HG03575 (cell line): ENCODE results near the gene CDCA3.
"Not testable (repeated sequence)": the region's sequence is repeated elsewhere in the genome, so short reads cannot be mapped to it uniquely, and the experiment has no call there.

Experiments used
- ATAC-seq: cut with Tn5 transposase; IDR thresholded peaks from one replicate; pipeline ENCODE4 v1.9.1; 2021; ENCODE audit not compliant: unreplicated experiment, insufficient number of reproducible peaks, low FRiP score; ENCODE audit errors: extremely low read depth

Gene CDCA3

DNA sequence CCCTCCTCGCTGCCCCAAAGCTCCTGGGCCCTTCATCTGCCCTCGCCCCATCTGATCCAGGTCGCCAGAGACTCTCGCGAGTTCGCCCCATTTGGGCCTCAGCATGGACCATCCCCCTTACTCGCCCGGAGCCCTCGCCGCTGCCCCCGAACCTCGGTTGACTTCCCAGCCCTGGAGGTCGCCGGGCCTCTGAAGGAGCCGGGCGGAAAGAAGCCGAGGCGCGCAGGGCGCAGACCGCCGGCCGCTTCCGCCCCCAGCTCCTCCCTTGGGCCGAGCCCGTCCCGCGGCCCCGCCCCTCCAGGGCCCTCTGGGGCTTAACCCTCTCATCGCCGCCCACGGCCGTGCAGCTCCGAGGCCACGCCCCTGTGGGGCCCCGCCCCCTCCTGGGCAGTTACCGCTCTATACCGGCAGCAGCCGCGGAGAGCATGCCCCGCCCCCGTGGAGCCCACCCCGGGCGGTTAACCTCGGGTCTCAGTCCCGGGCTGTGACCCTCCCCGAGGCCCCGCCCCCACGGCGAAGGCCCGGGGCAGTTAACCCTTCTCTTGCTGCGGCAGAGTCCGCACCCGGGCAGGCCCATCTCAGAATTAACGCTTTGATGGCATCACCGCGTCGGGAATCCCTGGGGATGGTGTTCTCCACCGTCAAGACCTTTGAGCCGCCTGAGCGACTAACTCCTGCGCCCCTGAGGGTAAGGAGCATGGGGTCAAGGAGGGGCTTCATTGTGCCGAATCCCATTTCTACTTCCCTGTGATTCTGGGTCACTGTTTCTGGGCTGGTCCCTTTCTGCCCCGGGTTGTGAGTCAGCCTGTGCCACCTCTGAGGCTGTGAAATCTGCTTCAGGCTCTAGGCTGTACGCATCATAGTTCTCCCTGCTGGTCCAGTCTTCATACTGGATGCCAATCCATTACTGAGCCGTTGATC, 22.3 kb upstream of the CDCA3 start, which contains the start of gene SPSB2:
SPSB2 (minus strand) TSS at position 210 of the 921 bp plus-strand sequence. CDS start 402 bp downstream, outside the sequence.
- no peak for ATAC-seq

DNA sequence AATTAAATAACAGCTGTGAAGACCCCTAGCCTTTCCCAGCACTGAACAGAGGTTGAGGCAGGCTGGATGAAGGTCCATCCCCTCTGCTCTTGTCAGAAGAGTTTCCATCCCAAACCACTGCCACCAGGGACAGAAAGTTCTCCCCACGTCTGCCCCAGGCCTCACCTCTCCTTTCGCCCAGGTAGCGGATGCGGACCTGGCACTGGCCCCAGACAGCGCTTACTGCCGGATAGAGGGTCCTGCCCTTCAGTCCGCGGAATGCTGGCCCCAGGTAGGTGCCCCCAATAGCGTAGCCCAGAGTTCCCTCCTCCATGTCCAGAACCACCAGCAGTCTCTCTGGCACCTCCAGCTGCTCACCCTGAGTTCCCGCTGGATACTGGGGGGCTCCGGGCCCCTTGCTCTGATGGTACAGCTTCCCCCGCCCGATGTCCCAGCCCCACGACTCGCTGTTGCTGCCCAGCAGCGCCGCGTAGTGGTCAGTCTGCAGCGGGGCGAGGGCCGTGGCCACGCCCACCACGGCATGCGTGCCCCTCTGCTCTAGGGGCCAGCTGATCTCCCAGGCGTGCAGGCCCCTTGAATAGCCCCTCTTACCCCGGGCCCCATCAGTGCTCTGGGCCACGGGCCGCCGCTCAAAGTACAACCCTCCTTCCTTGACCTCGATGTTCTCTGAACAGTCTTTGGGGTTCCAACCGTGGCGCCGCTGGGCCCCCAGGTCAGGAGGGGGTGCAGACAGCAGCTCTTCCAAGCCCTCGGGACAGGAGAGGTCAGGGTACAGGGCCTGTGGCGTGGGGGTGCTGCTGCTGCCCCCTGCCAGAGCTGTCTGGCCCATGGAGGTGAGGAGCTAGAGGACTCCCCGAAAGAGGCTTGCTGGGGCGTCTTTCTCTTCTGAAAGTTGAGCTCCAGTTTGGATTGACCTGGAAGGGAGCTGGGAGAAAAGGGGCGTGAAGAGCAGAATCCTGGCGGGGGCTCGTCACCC, 21.3 kb upstream of the CDCA3 start:
- ATAC-seq = no peak

DNA sequence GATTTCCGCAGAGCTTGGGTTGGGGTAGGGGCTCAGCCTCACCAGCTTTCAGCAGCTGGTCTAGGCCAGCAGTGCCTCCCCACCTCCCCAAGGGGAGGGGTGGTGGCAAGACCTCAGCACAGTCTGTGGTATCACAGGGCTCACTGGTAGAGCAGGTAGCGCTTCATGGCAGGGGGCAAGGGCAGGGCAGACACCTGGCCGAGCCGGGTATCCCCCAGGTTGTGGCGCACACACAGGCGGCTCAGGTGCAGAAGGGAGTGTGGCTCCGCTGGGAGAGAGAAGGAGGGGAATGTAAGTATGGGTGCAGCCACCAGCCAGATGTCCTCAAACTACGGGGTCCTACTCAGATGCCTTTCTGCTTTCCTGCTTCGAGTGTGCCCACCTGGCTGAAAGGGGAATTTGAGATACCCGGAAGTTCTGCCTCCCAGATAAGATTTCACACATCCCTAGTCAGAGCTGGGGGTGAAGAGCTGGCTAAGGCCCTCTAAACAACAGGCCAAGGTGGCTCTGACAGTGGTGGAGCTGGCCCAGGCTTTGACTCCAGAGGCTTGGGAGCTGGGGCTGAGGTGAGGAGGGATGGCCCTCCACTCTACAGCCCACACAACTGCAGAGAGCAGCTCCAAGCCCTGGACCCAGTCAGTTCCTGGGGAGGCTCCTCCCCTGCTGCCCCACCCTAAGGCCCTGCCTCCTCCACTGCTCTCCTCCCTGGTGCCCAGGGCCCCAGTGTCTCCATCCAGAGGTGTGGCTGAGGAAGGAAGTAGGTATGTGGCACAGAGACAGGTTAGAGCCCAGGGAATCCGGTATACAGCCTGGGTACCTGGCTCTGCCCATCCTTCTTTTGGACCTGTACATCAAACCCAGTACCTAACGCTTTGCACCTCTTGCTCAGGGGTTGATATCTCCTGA, 20.2 kb upstream of the CDCA3 start:
- no peak for ATAC-seq

DNA sequence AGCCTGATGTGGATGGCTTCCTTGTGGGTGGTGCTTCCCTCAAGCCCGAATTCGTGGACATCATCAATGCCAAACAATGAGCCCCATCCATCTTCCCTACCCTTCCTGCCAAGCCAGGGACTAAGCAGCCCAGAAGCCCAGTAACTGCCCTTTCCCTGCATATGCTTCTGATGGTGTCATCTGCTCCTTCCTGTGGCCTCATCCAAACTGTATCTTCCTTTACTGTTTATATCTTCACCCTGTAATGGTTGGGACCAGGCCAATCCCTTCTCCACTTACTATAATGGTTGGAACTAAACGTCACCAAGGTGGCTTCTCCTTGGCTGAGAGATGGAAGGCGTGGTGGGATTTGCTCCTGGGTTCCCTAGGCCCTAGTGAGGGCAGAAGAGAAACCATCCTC, 19.2 kb upstream of the CDCA3 start:
- ATAC-seq = not testable (repeated sequence)

DNA sequence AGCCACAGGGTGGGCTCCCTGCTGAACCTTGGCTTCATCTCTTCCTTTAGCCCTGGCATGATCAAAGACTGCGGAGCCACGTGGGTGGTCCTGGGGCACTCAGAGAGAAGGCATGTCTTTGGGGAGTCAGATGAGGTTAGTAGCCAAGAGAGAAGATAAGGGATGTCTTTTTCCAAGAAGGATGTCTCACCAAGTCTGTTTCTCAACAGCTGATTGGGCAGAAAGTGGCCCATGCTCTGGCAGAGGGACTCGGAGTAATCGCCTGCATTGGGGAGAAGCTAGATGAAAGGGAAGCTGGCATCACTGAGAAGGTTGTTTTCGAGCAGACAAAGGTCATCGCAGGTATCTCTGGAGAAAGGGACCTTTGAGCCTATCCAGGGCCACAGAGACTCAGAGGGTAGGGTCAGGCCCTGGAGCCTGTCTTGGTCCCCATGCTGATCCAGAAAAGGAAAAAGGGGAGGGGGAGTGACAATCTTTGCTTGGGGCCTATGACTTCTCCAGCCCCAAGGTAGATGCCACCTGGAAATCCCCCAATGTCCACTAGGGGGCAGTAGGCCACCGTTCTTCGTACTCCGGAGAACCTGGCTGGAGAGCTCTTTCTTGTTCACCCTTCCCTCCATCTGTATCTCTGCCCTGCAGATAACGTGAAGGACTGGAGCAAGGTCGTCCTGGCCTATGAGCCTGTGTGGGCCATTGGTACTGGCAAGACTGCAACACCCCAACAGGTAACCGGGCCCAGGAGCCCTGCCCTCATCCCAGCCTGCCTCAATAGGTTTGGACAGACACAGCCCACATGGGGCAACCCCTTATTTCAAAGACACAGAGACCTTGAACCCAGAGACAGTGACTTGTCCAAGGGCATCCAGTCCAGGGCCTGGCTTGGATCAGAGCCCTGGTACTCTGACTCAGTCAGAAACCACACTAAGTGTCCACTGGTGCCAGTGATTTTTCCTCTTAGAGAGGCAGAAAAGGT, 18.2 kb upstream of the CDCA3 start:
- no peak for ATAC-seq

DNA sequence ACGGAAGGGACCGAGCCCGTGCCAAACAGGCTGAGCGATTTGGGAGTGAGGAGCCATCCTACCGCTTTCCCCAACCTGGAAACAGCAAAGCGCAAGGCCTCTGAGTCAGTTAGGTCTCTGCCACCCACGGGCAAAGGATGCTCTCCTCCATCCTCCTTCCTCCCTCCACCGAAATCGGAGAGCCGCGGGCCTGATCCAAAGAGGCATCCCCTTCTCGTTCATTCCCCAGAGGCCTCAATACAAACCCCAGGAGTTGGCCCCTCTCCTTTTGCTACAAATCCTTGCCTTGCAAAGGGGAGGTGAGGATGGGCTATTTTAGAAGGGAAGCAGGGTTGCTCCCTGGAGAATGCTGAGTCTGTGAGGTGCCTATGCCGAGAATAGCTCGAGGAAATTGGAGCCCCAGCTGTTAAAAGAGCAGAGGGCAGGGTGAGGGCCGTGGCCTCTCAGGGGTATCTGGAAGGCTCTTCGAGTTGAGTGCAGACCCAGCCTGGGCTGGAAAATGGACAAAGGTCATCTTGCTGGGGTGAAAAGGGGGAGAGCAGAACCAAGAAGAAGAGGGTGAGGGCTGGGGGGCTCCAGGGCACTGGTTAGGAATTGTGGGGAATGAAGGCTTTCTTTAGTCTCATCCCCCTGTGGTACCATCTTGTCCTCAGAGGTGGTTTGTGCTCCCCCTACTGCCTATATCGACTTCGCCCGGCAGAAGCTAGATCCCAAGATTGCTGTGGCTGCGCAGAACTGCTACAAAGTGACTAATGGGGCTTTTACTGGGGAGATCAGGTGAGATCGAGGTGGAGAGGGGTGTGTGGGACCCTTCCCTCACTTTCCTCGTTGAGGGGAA, 17.3 kb upstream of the CDCA3 start:
- ATAC-seq = no peak

DNA sequence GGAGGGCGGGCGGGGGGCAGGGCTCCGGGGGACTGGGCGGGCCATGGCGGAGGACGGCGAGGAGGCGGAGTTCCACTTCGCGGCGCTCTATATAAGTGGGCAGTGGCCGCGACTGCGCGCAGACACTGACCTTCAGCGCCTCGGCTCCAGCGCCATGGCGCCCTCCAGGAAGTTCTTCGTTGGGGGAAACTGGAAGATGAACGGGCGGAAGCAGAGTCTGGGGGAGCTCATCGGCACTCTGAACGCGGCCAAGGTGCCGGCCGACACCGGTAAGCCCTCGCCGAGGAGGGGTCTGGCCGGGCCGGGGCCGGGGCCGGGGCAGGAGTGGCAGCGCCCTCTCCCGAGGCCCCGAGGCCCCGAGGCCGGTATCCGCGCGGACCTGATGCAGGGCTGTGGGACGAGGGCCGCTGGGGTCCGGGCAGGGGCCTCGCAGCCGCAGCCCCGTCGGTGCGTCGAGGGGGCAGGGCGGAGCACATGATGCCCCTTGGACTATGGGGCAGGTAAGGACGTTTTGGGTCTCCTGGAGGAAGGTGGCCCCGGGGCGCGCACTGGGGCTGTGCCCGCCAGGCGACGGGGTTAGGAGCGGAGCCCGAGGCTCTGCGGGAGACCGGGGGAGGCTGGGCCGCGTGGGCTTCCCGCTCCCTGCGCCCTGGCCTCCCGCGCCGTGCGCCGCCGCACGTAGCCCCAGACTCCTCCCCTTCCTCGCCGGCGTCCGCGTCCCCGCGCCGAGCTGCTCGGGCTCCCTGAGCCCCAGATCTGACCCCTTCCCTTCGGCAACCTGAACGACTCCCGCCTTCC, 16.5 kb upstream of the CDCA3 start, which contains the start of gene TPI1:
TPI1 (plus strand) TSS at position 119 of the 798 bp plus-strand sequence; CDS start at position 155, 36 bp downstream.
- no peak for ATAC-seq

DNA sequence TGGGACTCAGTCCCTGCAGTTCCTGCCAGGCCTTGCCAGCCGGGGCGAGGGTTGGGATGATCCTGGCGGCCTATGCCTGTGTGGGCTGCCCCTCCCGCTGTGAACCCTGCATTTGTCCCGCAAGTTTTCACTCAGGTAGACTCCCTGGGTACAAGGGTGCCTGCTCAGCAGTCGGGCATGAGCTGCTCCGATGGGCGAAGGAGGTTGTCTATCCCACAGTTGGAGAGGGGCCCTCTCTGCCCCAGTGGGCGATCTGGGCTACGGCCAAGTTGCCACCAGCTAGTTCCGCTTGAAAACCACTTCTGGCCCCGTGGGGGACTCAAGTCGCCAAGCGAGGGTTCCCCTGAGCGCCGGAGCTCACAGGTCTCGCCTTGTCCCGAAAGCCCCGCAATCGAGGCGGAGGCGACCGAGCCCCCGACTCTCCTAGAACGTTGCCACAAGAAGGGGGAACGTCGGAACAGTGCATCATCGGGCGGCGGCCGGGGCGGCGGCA, 15.9 kb upstream of the CDCA3 start:
- no peak for ATAC-seq

DNA sequence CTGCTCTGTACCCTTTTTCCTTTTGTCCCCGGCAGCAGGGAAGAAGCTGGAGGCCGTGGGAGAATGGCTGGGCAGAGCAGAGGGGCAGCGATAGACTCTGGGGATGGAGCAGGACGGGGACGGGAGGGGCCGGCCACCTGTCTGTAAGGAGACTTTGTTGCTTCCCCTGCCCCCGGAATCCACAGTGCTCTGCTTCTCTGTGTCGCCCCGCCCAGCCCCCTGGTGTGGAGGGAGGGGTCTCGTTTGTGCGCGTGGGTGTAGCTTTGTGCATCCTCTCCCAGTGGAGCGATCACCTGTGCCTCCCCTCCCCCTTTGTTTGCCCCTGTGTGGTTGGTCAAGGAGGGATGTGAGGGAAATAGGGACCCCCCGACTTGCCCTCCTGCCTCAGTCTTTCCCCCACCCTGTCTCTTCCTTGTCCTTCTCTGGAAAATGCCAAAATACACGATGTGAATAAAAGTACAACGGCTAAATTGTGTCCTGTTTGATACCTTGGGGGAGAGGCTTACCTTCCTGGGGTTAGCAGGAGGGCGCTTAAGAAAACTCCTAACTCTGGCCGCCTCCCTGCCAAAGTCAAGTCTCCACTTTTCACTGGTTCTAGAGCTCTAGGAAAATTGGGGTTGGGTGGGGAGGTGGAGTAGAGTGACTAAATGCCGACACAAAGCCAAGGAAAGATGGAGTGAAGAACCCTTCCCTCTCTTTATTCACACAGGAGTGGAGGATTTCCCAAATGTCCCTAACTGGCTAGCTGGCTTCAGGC, 15.3 kb upstream of the CDCA3 start:
- ATAC-seq = no peak

DNA sequence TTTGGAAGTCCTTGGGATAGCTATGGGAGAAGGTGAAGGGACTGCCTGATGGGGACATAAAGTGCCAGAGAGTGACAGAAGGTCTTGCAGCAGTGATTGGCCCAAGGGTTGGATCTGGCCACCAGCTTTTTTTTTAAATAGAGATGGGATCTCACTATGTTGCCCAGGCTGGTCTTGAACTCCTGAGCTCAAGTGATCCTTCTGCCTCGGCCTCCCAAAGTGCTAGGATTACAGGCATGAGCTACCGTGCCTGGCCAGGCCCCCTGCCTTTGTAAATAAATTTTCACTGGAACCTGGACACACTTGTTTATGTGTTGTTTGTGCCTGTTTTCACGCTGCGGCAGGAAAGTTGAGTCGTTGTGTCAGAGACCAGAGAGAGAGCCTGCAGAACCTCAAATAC, 14.2 kb upstream of the CDCA3 start:
- not testable (repeated sequence) for ATAC-seq

DNA sequence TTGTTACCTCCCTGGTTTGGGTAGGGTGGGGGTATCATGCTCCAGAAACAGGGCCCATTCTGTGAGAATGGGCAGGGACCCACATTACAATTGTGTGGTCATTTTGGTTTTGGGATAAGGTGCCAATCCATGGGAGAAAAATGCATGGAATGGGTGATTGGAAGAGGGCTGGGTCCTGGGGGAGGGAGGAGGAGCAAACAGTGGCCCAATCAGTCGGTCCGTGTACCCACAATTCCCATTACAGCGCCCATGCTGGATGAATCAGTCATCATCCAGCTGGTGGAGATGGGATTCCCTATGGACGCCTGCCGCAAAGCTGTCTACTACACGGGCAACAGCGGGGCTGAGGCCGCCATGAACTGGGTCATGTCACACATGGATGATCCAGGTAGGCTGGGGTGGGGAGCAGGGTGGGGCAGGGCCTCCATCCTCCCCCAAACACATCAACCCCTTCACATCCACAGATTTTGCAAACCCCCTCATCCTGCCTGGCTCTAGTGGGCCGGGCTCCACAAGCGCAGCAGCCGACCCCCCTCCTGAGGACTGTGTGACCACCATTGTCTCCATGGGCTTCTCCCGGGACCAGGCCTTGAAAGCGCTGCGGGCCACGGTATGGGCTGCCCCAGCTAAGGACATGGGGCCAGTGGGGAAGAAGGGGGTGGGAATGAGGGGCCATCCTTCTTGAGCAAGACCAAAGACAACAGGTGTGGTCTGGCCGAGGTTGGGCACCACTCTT, 12.7 kb upstream of the CDCA3 start:
- ATAC-seq = no peak

DNA sequence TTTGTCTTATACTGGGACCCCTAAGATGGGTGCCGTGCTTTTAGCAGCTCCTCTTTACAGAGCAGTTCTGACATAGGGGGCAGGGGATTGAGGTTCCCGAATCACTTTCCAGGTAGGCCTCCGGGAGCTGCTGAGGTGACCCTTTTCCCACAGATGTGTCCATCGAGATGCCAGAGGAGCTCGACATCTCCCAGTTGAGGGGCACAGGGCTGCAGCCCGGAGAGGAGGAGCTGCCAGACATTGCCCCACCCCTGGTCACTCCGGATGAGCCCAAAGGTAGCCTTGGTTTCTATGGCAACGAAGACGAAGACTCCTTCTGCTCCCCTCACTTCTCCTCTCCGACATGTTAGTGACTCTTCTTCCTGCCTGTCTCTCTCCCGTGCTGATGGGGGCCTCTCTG, 11.9 kb upstream of the CDCA3 start:
- ATAC-seq = no peak

DNA sequence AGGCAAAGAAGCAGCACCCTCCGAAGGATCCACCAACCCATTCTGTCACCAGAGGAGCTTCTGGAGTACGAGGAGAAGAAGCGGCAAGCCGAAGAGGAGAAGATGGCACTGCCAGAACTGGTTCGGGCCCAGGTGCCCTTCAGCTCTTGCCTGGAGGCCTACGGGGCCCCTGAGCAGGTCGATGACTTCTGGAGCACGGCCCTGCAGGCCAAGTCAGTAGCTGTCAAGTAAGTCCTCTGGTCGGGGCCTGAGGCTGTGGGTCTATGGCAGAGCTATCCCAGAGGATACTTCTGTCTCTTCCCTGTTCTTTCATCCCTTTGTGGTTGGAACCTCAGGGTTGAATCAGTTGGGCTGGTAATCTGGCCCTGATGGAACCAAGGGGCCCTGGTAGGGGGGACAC, 10.3 kb upstream of the CDCA3 start:
- ATAC-seq = no peak

DNA sequence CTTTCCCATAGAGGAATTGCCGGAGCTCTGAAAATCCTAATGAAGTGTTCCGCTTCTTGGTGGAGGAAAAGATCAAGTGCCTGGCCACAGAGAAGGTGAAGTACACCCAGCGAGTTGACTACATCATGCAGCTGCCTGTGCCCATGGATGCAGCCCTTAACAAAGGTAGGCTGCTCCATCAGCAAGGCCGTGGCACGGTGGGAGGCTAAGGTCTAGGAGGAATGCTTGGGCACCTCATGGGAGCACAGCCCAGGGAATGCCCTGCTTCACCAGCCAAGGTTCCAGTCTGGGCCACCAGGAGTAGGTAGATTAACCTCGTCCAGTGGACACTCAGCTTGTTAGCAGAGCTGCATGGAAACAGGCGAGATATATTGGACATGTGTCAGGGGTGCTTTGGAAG, 9.9 kb upstream of the CDCA3 start:
- no peak for ATAC-seq

DNA sequence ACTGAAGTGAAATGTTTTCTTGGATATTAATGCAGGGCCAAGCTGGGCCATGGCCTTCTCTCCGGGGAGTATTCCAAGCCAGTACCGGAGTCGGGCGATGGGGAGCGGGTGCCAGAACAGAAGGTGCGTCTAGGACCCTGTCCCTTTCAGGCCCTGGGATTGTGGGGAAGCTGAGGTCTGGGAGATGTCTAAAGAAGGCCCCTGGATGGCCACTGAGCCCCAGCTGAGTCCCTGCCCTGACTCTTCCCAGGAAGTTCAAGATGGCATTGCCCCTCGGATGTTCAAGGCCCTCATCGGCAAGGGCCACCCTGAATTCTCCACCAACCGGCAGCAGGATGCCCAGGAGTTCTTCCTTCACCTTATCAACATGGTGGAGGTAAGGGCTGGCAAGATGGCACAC, 9.0 kb upstream of the CDCA3 start:
- ATAC-seq = no peak
